H9 (cell line): ENCODE data around the gene FOXK1. TPM values are rescaled to one million over a fixed set of nuclear protein-coding genes. Genes with fewer than 3 reads are reported as not detected.

ENCODE experiments used
- DNase-seq: peaks from one replicate; pipeline ENCODE4 v3.0.0-alpha.2; 2017
- H2AFZ ChIP-seq: one replicate; pipeline ENCODE4 v1.6.1; 2013; ENCODE audit warnings: mild to moderate bottlenecking, low read length, control low read depth, moderate library complexity
- H2AK5ac ChIP-seq: 2 replicates; pipeline ENCODE4 v1.6.1; 2013; ENCODE audit warnings: low read length, control low read depth, mixed read lengths; ENCODE audit not compliant: insufficient read length
- H2BK120ac ChIP-seq: one replicate; pipeline ENCODE4 v1.6.1; 2013; ENCODE audit warnings: low read depth, mild to moderate bottlenecking, low read length, control low read depth, inconsistent platforms; ENCODE audit not compliant: poor library complexity, severe bottlenecking
- H2BK12ac ChIP-seq: 2 replicates; pipeline ENCODE4 v1.6.1; 2013; ENCODE audit warnings: low read length, control low read depth, mixed read lengths, low read depth; ENCODE audit not compliant: insufficient read length
- H2BK15ac ChIP-seq: 2 replicates; pipeline ENCODE4 v1.6.1; 2013; ENCODE audit warnings: low read depth, low read length, control low read depth
- H2BK20ac ChIP-seq: one replicate; pipeline ENCODE4 v1.6.1; 2013; ENCODE audit warnings: low read depth, mild to moderate bottlenecking, low read length, control low read depth, inconsistent platforms; ENCODE audit not compliant: poor library complexity, severe bottlenecking
- H2BK5ac ChIP-seq: 2 replicates; pipeline ENCODE4 v1.6.1; 2013; ENCODE audit warnings: low read length, control low read depth, mixed read lengths; ENCODE audit not compliant: insufficient read length
- H3K14ac ChIP-seq: 2 replicates; pipeline ENCODE4 v1.6.1; 2013; ENCODE audit warnings: low read length, control low read depth; ENCODE audit not compliant: insufficient read depth
- H3K18ac ChIP-seq: 2 replicates; pipeline ENCODE4 v1.6.1; 2013; ENCODE audit warnings: low read depth, mild to moderate bottlenecking, mixed read lengths, low read length, control low read depth; ENCODE audit not compliant: insufficient read length
- H3K23ac ChIP-seq: 2 replicates; pipeline ENCODE4 v1.6.1; 2013; ENCODE audit warnings: low read length, control low read depth, mixed read lengths, low read depth; ENCODE audit not compliant: insufficient read length
- H3K23me2 ChIP-seq: 2 replicates; pipeline ENCODE4 v1.6.1; 2013; ENCODE audit warnings: low read depth, mild to moderate bottlenecking, mixed read lengths, low read length, control low read depth; ENCODE audit not compliant: insufficient read length, poor library complexity, severe bottlenecking
- H3K27ac ChIP-seq: 2 replicates; pipeline ENCODE4 v1.5.1; 2013; ENCODE audit warnings: low read length, control low read depth, mixed read lengths, low read depth; ENCODE audit not compliant: insufficient read length
- H3K27me3 ChIP-seq: 2 replicates; pipeline ENCODE4 v1.6.1; 2013; ENCODE audit warnings: low read length, control low read depth, inconsistent platforms; ENCODE audit not compliant: insufficient read depth
- H3K4ac ChIP-seq: 2 replicates; pipeline ENCODE4 v1.6.1; 2013; ENCODE audit warnings: low read depth, mild to moderate bottlenecking, control low read depth, inconsistent platforms, low read length, moderate library complexity
- H3K4me1 ChIP-seq: 2 replicates; pipeline ENCODE4 v1.6.1; 2013; ENCODE audit warnings: low read length, control low read depth, inconsistent platforms; ENCODE audit not compliant: insufficient read depth
- H3K4me2 ChIP-seq: 2 replicates; pipeline ENCODE4 v1.6.1; 2013; ENCODE audit warnings: low read length, control low read depth, mixed read lengths; ENCODE audit not compliant: insufficient read length, insufficient read depth
- H3K56ac ChIP-seq: 2 replicates; pipeline ENCODE4 v1.6.1; 2013; ENCODE audit warnings: low read depth, mild to moderate bottlenecking, mixed read lengths, low read length, control low read depth; ENCODE audit not compliant: insufficient read length
- H3K79me1 ChIP-seq: 2 replicates; pipeline ENCODE4 v1.6.1; 2013; ENCODE audit warnings: low read depth, mild to moderate bottlenecking, moderate library complexity, low read length, control low read depth, inconsistent platforms; ENCODE audit not compliant: insufficient read depth, poor library complexity, severe bottlenecking
- H3K79me2 ChIP-seq: 2 replicates; pipeline ENCODE4 v1.6.1; 2013; ENCODE audit warnings: low read length, control low read depth, inconsistent platforms; ENCODE audit not compliant: insufficient read depth
- H3K9ac ChIP-seq: 2 replicates; pipeline ENCODE4 v1.6.1; 2013; ENCODE audit warnings: low read length, control low read depth, mixed read lengths; ENCODE audit not compliant: insufficient read length; ENCODE audit errors: extremely low read depth
- H3K9me3 ChIP-seq: one replicate; pipeline ENCODE4 v1.6.1; 2013; ENCODE audit warnings: low read depth, low read length, inconsistent platforms; ENCODE audit not compliant: control insufficient read depth
- H3T11ph ChIP-seq: one replicate; pipeline ENCODE4 v1.6.1; 2013; ENCODE audit warnings: mild to moderate bottlenecking, low read length, control low read depth, inconsistent platforms
- H4K20me1 ChIP-seq: one replicate; pipeline ENCODE4 v1.6.1; 2013; ENCODE audit not compliant: control insufficient read depth, insufficient read length, insufficient read depth
- H4K5ac ChIP-seq: 2 replicates; pipeline ENCODE4 v1.6.1; 2013; ENCODE audit warnings: low read depth, mild to moderate bottlenecking, mixed read lengths, low read length, control low read depth; ENCODE audit not compliant: insufficient read length
- H4K8ac ChIP-seq: replicated peaks from 2 replicates; pipeline ENCODE4 v1.6.1; 2013; ENCODE audit warnings: low read length, control low read depth, mixed read lengths, low read depth; ENCODE audit not compliant: insufficient read length
- H4K91ac ChIP-seq: 2 replicates; pipeline ENCODE4 v1.6.1; 2013; ENCODE audit warnings: low read depth, mild to moderate bottlenecking, moderate library complexity, mixed read lengths, low read length, control low read depth; ENCODE audit not compliant: insufficient read length
- H3K27ac Mint-ChIP-seq, 3 experiments: 2 replicates in 2 of 3; 3 replicates in 1 of 3; pipeline ENCODE4 v1.8.0; 2020 to 2021; ENCODE audit warnings: mixed read lengths in 3 of 3, mild to moderate bottlenecking in 1 of 3, moderate library complexity in 1 of 3
- H3K27me3 Mint-ChIP-seq: 2 replicates; pipeline ENCODE4 v1.8.0; 2021; ENCODE audit warnings: low read depth, mild to moderate bottlenecking, moderate library complexity, mixed read lengths
- H3K36me3 Mint-ChIP-seq, 3 experiments: 2 replicates in 2 of 3; 3 replicates in 1 of 3; pipeline ENCODE4 v1.8.0; 2020 to 2021; ENCODE audit warnings: low read depth in 3 of 3, mixed read lengths in 3 of 3; ENCODE audit not compliant: insufficient read depth in 1 of 3
- H3K4me1 Mint-ChIP-seq, 2 experiments: 2 replicates each; pipeline ENCODE4 v1.8.0; 2020; ENCODE audit warnings: mixed read lengths in 2 of 2
- H3K4me3 Mint-ChIP-seq, 2 experiments: 2 replicates in 1 of 2; 3 replicates in 1 of 2; pipeline ENCODE4 v1.8.0; 2020 to 2021; ENCODE audit warnings: mild to moderate bottlenecking in 2 of 2, mixed read lengths in 2 of 2, moderate library complexity in 1 of 2
- H3K9me3 Mint-ChIP-seq, 2 experiments: 2 replicates in 1 of 2; 3 replicates in 1 of 2; pipeline ENCODE4 v1.8.0; 2020; ENCODE audit warnings: mild to moderate bottlenecking in 2 of 2, mixed read lengths in 2 of 2, moderate library complexity in 1 of 2
- WGBS: extraction: QIAGEN DNeasy Blood & Tissue Kit; methylation state at CpG from one replicate; pipeline ENCODE4 v1.1.7; 2013; ENCODE audit warnings: missing lambda C conversion rate, low lambda C conversion rate, mixed read lengths; ENCODE audit not compliant: insufficient read length; ENCODE audit errors: extremely low coverage; 5-methylcytosine and 5-hydroxymethylcytosine counted together
- total RNA-seq: library from RNA; stranded (reverse); gene quantifications from 2 replicates; pipeline ENCODE4 v1.2.1, GENCODE V29; 2021
- TF ChIP-seq, protein P1 (sequence below): fragments of 200-600 bp; sonication (generic); conservative IDR thresholded peaks from 3 replicates; pipeline ENCODE4 v1.8.0; 2021; ENCODE audit warnings: antibody characterized with exemption, mild to moderate bottlenecking

The FOXK1 gene
- total RNA-seq, 1 experiment from 2014 or later, result 14.4 TPM

DNA sequence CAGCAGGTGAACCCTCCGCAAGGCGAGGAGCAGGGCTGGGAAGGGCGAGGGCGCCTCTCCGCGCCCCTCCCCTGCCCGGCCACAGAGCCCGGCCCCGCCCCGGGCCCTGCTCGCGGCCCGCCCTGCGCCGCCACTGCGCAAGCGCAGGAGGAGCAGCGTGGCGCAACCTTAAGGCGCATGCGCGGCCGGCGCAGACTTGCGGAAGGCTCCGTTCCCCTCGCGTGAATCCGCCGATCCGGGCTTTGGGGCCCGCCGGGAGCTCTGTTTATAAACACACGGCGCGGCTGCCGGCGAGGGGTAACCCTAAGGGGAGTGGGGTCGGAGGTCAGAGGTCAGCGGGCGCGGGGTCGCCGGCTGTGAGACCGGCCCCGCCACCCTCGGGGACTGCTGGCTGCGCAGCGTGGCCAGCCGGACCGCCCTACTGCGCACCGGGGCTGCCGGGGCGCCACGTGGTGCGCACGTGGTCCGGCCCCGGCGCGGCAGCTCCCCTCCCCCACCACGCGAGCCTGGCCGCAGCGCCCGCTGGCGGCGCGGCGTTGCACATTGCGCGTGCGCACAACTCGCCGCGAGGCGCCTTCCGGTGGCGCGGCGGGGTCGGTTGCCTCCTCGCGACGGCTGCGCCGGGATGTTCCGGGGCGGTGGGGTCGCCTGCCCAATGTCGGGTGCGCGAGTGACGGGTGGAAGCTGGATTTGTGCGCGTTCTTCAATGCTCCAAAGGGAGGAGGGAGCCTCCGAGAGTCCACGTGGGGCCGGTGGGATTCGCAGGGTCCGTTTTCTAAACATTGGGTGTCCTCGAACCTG lies 40.2 kb upstream of the FOXK1 start:
- Histone ChIP-seq H2BK5ac (no peak overlapping the region), H2BK20ac (no peak overlapping the region), H4K91ac (no peak overlapping the region), H4K20me1 (no peaks in the 10 kb centered on the region), H3K4me2 (no peak overlapping the region), H3K4ac (no peak overlapping the region), H3K23me2 (no peaks in the 10 kb centered on the region), H3K14ac (peak overlapping the region; percentile 63; the same call in 1 of the 2 replicates), H3K9ac (no peak overlapping the region), H3K27ac (no peak overlapping the region), H2BK15ac (no peak overlapping the region), H3K56ac (no peak overlapping the region), H4K5ac (no peak overlapping the region), H3K9me3 (no peaks in the 10 kb centered on the region), H2BK12ac (no peak overlapping the region), H2AFZ (no peak overlapping the region), H3T11ph (no peak overlapping the region), H3K18ac (peak overlapping the region; percentile 62), H3K27me3 (no peaks in the 10 kb centered on the region; the same call in 1 of the 2 replicates), H3K4me1 (no peaks in the 10 kb centered on the region), H3K79me2 (no peaks in the 10 kb centered on the region), H2AK5ac (no peak overlapping the region), H3K79me1 (no peaks in the 10 kb centered on the region), H2BK120ac (no peak overlapping the region), H3K23ac (no peak overlapping the region), H4K8ac (no peak overlapping the region)
- Mint-ChIP-seq H3K4me1 (no peaks in the 10 kb centered on the region), H3K4me3 (peak overlapping the region; percentile 75 to 89), H3K9me3 (peaks cover 2 to 18% of the 10 kb centered on the region in 2 experiments; a peak in 3 of 5 replicates), H3K27ac (peak overlapping the region in 2 of 3 experiments; percentile 44 to 93; a peak in 3 of 7 replicates), H3K27me3 (peaks cover 63% of the 10 kb centered on the region), H3K36me3 (no peaks in the 10 kb centered on the region)
- peak; percentile 92 for DNase-seq
- no CpG with 5 or more reads among the region's 103 CpGs for WGBS
- TF ChIP-seq, protein P1, sequence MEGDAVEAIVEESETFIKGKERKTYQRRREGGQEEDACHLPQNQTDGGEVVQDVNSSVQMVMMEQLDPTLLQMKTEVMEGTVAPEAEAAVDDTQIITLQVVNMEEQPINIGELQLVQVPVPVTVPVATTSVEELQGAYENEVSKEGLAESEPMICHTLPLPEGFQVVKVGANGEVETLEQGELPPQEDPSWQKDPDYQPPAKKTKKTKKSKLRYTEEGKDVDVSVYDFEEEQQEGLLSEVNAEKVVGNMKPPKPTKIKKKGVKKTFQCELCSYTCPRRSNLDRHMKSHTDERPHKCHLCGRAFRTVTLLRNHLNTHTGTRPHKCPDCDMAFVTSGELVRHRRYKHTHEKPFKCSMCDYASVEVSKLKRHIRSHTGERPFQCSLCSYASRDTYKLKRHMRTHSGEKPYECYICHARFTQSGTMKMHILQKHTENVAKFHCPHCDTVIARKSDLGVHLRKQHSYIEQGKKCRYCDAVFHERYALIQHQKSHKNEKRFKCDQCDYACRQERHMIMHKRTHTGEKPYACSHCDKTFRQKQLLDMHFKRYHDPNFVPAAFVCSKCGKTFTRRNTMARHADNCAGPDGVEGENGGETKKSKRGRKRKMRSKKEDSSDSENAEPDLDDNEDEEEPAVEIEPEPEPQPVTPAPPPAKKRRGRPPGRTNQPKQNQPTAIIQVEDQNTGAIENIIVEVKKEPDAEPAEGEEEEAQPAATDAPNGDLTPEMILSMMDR, result peak; percentile 39; the same call in 2 of the 3 replicates
